ENCODE measurements around the gene GLIPR1.

DNA sequence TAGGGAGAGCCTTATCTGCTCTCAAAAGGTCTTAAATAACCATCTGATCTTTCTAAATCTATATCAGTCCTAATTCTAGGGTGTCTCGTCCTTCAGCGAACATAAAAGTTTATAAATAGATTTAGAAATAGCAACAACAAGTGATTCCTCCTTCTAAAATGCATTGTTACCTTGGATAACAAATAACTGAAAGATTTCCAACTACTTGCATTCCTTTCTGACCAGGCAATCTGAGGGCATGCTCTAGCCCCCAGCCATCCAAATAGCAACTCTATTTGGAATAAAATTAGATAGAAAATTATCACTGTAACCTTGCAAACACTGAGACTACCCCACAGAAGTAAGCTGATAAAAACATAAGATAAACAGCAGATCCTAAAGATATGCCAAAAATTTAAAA, 52.7 kb downstream of the GLIPR1 start:
- TF ChIP-seq ZNF565 (CRISPR knock-in tag; conservative IDR thresholded peaks at IDR 0.05; ENCODE audit: low read depth) (no peak), SNAI2 (CRISPR knock-in tag; IDR thresholded peaks at IDR 0.05) (no peak), TCF4 (CRISPR knock-in tag; IDR thresholded peaks at IDR 0.05; ENCODE audit: borderline replicate concordance) (no peak), ZFP3 (CRISPR knock-in tag; IDR thresholded peaks at IDR 0.05) (no peak), RARB (CRISPR knock-in tag; IDR thresholded peaks at IDR 0.05) (no peak), ISL1 (CRISPR knock-in tag; IDR thresholded peaks at IDR 0.05) (no peak), BACH2 (CRISPR knock-in tag; IDR thresholded peaks at IDR 0.05; ENCODE audit: borderline replicate concordance) (no peak), TOX (CRISPR knock-in tag; IDR thresholded peaks at IDR 0.05; ENCODE audit: borderline replicate concordance) (no peak), ZFP30 (CRISPR knock-in tag; IDR thresholded peaks at IDR 0.05) (no peak)
- TF ChIP-seq, protein P1, sequence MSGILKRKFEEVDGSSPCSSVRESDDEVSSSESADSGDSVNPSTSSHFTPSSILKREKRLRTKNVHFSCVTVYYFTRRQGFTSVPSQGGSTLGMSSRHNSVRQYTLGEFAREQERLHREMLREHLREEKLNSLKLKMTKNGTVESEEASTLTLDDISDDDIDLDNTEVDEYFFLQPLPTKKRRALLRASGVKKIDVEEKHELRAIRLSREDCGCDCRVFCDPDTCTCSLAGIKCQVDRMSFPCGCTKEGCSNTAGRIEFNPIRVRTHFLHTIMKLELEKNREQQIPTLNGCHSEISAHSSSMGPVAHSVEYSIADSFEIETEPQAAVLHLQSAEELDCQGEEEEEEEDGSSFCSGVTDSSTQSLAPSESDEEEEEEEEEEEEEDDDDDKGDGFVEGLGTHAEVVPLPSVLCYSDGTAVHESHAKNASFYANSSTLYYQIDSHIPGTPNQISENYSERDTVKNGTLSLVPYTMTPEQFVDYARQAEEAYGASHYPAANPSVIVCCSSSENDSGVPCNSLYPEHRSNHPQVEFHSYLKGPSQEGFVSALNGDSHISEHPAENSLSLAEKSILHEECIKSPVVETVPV (CRISPR knock-in tag; IDR thresholded peaks at IDR 0.05) = no peak
- TF ChIP-seq, protein P2, sequence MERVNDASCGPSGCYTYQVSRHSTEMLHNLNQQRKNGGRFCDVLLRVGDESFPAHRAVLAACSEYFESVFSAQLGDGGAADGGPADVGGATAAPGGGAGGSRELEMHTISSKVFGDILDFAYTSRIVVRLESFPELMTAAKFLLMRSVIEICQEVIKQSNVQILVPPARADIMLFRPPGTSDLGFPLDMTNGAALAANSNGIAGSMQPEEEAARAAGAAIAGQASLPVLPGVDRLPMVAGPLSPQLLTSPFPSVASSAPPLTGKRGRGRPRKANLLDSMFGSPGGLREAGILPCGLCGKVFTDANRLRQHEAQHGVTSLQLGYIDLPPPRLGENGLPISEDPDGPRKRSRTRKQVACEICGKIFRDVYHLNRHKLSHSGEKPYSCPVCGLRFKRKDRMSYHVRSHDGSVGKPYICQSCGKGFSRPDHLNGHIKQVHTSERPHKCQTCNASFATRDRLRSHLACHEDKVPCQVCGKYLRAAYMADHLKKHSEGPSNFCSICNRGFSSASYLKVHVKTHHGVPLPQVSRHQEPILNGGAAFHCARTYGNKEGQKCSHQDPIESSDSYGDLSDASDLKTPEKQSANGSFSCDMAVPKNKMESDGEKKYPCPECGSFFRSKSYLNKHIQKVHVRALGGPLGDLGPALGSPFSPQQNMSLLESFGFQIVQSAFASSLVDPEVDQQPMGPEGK (CRISPR knock-in tag; IDR thresholded peaks at IDR 0.05; ENCODE audit: borderline replicate concordance) = no peak
- TF ChIP-seq, protein P3, sequence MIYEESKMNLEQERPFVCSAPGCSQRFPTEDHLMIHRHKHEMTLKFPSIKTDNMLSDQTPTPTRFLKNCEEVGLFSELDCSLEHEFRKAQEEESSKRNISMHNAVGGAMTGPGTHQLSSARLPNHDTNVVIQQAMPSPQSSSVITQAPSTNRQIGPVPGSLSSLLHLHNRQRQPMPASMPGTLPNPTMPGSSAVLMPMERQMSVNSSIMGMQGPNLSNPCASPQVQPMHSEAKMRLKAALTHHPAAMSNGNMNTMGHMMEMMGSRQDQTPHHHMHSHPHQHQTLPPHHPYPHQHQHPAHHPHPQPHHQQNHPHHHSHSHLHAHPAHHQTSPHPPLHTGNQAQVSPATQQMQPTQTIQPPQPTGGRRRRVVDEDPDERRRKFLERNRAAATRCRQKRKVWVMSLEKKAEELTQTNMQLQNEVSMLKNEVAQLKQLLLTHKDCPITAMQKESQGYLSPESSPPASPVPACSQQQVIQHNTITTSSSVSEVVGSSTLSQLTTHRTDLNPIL (CRISPR knock-in tag; IDR thresholded peaks at IDR 0.05; ENCODE audit: low read depth) = no peak
- TF ChIP-seq, protein P4, sequence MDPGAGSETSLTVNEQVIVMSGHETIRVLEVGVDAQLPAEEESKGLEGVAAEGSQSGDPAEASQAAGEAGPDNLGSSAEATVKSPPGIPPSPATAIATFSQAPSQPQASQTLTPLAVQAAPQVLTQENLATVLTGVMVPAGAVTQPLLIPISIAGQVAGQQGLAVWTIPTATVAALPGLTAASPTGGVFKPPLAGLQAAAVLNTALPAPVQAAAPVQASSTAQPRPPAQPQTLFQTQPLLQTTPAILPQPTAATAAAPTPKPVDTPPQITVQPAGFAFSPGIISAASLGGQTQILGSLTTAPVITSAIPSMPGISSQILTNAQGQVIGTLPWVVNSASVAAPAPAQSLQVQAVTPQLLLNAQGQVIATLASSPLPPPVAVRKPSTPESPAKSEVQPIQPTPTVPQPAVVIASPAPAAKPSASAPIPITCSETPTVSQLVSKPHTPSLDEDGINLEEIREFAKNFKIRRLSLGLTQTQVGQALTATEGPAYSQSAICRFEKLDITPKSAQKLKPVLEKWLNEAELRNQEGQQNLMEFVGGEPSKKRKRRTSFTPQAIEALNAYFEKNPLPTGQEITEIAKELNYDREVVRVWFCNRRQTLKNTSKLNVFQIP (CRISPR knock-in tag; IDR thresholded peaks at IDR 0.05; ENCODE audit: borderline replicate concordance, low read depth) = no peak
